GM18868 (cell line): ENCODE data around the gene CLIP3.
"Not testable (repeated sequence)": the region's sequence is repeated elsewhere in the genome, so short reads cannot be mapped to it uniquely, and the experiment has no call there.

Source experiments
- ATAC-seq: cut with Tn5 transposase; IDR thresholded peaks from one replicate; pipeline ENCODE4 v1.9.1; 2021; ENCODE audit warnings: mild to moderate bottlenecking, moderate library complexity; ENCODE audit not compliant: unreplicated experiment

CLIP3 gene

GRCh38 chr19:36009220-36009619 is 23.5 kb downstream of the CLIP3 start:
- no peak for ATAC-seq

DNA sequence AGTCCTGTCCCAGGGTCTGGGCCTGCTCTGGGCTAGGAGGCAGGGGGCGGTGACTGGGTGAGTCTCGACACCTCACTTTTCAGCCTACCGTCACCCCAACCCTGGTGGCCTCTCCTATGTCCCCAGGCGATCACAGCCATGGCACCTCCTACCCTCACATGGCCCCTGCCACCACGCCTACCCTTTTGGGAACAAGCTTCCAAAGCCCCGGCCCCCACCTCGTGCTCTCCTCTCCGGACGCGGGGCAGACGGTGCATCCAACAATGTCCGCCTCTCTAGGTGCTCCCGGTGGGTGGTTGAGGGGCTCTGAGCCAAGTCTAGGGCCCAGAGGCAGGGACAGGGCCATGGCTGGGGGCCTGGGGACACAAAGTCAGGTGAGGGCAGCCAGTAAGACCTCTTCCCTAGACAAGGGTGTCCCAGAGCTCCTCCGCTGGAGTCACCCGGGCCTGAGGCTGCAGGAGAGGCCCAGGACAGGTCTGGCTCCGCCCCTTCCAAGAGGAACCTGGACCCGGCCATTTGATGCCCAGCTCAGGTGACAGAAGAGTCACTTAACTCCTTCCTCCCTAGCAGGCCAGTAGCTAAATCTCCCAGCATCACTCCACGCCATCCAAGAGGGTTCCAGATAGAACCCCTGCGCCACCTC is 24.2 kb downstream of the CLIP3 start, which contains the start of gene SYNE4:
TSS of gene SYNE4 (minus strand) at position 478 of the 643 bp plus-strand sequence. CDS start at position 346, 132 bp downstream.
- no peak for ATAC-seq

DNA sequence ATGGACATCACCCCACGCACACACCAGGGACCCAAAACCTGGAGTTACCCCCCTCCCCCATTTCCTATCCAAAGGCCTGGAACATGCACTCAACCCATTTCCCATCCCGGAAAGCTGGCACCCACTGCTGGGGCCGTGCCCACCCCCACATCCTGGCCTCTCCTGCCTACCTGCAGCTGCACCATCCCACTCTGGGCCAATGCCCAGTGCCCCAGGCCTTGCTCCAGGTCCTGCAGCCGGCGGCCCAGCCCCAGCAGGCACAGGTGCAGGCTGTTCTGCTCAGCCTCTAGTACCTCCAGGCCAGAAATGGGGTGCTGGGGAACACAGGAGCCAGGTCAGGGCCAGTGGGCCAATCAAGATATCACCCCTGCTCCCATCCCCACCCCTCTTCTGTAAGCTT is 25.7 kb downstream of the CLIP3 start:
- no peak for ATAC-seq

GRCh38 chr19:36003284-36003683 is 29.4 kb downstream of the CLIP3 start:
- no peak for ATAC-seq

GRCh38 chr19:36001605-36002004 is 31.1 kb downstream of the CLIP3 start:
- ATAC-seq = no peak

GRCh38 chr19:35996777-35997176 is 35.9 kb downstream of the CLIP3 start:
- ATAC-seq = no peak

DNA sequence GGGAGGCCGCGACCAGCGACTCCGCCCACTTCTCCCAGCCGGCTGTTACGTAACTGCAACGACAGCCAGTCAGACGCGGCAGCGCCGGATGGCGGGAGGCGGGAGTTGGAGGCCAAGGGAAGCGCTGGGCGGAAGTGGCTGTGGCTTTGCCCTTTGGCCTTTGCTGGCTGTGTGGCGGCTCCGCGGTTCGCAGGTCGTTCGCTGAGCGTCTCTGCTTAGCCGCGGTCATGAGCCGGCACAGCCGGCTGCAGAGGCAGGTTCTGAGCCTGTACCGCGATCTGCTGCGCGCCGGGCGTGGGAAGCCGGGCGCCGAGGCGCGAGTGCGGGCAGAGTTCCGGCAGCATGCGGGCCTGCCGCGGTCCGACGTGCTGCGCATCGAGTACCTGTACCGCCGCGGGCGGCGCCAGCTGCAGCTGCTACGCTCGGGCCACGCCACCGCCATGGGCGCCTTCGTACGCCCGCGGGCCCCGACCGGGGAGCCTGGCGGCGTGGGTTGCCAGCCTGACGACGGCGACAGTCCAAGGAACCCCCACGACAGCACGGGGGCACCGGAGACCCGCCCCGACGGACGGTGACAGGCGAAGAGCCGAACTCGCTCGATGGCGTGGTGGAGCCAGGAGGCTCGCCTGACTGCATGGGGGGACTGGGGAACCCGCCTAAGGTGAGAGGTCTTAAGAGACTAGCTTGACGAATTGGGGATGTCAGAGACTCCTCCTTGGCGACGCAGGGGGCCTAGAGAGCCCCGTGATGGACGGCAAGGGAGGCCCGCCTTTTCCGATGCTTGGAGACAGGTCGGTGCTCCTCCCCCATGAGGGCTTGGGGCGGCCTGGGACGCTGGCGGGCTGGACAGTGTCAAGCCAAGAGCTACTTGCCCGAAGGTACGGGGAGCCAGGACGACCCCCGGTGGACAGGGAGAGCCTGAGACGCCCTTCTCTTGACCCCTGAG is 37.4 kb downstream of the CLIP3 start, which contains the start of gene SDHAF1:
TSS of gene SDHAF1 (plus strand) at position 141 of the 946 bp plus-strand sequence. CDS start at position 228, 87 bp downstream.
- peak; percentile 84 for ATAC-seq

DNA sequence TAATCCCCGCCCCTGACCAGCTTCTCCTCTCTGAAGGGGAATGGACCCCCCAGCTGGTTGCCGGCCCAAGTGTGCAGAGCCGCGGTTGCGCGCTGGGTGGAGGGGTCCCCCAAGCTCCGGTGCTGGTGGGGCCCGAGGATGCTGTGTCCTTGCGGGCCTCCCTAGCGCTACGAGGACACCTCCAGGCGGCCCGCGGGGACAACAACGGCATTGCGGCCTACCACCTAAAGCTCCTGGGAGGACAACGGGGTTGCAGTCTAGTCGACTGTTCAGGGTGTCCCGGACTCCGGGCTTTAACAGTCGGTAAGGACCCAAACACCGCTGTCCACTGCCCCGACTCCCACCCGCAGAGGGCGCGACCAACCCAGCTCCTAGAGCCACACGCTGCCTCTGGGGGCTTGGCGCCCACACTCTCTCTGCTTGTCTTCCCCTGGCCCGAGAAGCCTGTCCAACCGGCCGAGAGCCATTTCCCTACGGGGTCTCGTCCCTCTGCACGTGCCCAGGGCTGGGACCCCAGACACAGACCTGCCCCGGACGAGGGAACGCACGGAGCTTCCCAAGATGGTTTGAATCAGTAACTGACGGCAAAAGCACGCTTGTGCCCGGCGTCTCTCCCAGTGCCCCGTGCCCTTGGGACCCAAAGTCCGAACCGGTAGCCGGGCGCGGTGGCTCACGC is 38.6 kb downstream of the CLIP3 start:
- ATAC-seq = no peak

- ATAC-seq = no peak
Observed at GRCh38 chr19:35992907-35993765, 39.5 kb downstream of the CLIP3 start.

DNA sequence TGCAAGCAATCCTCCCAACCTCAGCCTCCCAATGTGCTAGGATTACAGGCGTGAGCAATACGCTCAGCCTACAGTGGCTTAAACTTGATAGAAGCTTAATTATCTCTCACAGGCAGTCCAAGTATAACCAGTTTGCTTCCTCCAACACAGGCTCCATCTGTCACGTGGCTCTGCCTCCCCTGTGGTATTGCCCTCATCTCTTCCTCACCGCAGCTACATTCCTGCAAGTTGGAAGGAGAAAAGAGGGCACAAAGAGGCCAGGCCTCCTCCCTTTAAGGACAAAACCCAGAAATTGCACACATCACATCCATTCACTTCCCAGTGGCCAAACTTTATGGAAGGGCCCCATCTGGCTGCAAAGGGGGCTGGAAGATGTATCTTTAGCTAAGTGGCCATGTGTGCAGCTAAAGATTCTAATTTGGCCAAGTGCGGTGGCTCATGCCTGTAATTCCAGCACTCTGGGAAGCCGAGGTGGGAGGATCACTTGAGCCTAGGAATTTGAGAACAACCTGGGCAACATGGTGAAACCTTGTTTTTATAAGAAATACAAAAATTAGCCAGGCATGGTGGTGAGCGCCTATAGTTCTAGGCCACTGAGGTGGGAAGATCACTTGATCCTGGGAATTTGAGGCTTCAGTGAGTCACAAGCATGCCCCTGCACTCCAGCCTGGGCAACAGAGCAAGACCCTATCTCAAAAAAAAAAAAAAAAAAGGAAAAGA is 40.8 kb downstream of the CLIP3 start:
- no peak for ATAC-seq

DNA sequence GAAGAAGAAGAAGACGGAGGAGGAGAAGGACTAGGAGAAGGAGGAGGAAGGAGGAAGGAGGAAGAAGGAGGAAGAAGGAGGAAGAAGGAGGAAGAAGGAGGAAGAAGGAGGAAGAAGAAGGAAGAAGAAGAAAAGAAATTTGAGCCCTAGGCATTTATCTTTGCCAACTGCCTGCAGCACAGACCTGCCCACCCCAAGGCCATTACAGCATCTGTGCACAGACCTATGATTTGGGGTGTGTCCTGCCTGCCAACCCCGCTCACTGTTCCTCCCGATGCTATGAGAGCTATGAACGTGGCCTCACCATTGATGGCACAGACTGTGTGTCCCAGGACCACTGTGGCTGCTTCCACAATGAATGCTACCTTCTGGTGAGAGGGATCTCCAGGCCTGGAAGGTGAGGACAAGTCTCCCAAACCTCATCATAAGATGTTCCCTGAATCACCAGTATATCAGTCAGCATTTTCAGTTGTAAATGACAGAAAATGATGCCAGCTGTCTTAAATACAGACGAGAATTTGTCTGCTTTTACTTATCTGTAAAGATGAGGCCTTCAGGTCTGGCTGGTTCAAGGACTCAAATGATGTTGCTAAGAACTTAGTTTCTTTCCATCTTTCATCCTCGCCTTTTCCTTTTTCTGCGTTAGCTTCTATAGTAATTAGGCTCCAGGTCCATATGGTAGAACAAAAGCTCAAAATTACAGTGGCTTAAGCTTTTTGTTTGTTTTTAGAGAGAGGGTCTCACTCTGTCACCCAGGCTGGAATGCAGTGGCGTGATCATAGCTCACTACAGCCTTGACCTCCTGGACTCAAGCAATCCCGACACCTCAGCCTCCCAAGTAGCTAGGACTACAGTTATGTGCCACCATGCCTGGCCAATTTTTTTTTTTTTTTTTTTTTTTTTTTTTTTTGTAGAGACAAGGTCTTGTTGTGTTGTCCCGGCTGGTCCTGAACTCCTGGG is 41.6 kb downstream of the CLIP3 start:
- ATAC-seq = no peak

DNA sequence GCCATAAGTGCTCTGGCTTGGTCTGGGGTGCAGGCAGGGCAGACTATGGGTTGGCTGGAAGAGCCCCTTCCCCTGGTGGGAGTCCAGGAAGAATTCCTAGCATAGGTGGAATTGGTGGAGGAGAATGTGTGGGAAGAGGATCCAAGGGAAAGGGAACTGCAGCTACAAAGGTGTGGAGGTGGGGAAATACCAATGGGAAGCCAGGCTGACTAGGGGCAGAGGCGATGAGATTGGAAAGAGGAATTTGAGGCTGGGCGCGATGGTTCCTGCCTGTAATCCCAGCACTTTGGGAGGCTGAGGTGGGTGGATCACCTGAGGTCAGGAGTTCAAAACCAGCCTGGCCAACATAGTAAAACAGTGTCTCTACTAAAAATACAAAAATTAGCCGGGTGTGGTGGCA is 42.5 kb downstream of the CLIP3 start:
- no peak for ATAC-seq

DNA sequence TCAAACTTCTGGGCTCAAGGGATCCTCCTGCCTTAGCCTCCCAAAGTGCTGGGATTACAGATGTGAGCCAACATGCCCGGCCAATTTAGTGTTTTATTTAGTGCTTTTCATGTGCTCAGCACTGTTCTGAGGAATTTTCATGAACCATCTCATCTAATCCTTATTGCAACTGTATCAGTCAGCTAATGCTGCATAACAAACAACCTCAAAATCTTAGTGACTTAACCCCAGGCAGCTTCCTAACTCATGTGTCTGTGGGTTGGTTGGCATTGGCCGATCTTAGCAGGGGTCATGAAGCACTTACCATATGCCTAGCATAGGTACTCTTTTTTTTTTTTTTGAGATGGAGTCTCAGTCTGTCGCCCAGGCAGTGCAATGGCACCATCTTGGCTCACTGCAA is 43.8 kb downstream of the CLIP3 start:
- ATAC-seq = no peak

DNA sequence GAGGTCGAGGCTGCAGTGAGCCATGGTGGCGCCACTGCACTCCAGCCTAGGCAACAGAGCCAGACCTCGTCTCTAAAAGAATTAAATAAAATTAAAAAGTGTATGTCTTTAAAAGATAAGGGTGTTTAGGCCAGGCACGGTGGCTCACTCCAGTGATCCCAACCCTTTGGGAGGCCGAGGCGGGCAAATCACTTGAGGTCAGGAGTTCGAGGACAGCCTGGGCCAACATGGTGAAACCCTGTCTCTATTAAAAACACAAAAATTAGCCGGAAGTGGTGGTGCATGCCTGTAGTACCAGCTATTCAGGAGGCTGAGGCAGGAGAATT is 45.1 kb downstream of the CLIP3 start:
- no peak for ATAC-seq

DNA sequence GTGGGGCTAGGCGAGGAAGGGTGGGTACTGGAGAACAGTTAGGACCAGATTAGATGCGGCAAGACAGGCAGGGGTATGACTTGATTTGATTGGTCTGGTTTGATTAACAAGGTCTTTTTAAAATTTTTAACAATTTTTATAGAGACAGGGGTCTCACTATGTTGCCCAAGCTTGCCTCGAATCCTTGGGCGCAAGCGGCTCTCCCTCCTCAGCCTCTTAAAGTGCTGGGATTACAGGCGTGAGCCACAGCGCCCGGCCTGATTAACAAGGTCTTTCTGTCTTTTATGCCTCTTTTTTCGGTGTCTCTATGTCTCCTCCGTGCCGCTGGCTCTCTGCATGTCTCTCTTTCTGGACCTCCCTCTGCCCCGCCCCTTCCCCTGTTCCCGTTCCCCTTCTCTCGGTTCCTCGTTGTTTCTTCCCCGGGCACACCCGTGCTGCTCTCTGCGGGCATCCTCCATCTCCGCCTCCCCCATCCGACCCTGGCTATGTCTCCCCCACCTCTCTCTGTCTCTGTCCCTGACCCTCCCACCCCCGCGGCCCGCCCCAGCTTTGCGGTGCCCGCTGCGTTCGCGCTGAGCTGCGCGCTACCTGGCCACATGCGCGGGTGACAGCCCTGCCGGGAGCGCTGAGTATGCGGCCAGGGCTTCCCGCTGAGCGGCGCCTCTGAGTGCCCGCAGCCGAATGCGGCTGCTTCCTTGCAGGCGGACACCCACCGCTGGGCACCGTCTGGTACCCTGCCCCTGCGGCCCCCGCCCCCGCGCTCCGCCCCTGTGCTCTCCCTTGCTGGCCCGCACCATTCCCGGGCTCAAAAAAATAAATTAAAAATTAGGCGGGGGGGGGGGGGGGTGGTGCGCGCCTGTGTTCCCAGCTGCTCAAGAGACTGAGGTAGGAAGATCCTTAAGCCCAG is 45.8 kb downstream of the CLIP3 start:
- ATAC-seq = no peak

- no peak for ATAC-seq
Observed at GRCh38 chr19:35986111-35986510, 46.6 kb downstream of the CLIP3 start.

DNA sequence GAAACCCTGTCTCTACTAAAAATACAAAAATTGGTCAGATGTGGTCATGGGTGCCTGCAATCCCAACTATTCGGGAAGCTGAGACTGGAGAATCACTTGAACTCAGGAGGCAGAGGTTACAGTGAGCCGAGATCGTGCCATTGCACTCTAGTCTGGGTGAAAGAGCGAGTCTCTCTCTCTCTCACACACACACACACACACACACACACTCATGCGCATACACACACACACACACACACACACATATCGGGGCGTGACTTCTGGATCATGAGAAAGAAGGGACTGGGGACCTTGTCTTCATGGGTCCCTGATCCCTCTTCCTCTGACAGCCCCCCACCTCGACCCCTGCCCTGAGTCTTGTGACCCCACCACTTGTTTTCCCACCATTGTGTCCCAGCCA is 49.5 kb downstream of the CLIP3 start:
- no peak for ATAC-seq

DNA sequence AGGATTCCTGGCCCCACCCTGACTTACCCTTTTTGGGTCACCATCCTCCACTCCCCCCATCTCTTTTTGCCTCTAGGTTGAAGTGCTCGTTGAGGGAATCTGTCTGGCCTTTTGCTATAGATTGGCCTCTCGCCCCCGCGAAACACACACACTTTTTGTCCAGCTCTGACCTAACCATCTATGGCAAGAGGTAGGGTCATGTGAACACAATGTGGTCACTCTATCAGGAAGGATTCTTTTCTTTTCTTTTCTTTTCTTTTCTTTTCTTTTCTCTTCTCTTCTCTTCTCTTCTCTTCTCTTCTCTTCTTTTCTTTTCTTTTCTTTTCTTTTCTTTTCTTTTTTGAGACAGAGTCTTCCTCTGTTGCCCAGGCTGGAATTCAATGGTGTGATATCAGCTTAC is 51.7 kb downstream of the CLIP3 start:
- not testable (repeated sequence) for ATAC-seq
